OCI-LY1 (cell line): Measurements from ENCODE around the gene LRRC8B.

Experiments
- CTCF ChIP-seq: fragments of 200-600 bp; sonication (generic), shearing (Covaris generic); IDR thresholded peaks from 2 replicates; pipeline ENCODE4 v1.5.1; 2017; ENCODE audit warnings: mild to moderate bottlenecking, antibody characterized with exemption, low read length, moderate library complexity, mixed read lengths
- EZH2 ChIP-seq: fragments of 200-600 bp; sonication (generic), shearing (Covaris generic); IDR thresholded peaks from 2 replicates; pipeline ENCODE4 v1.8.0; 2017; ENCODE audit warnings: borderline replicate concordance, mixed run types, mild to moderate bottlenecking, antibody characterized with exemption, low read length, moderate library complexity, mixed read lengths

- no peak for TF ChIP-seq CTCF
- TF ChIP-seq EZH2, result no peak
These were observed 105.4 kb downstream of the LRRC8B start for GRCh38 chr1:89630048-89630447.
